HG03378 (cell line): ENCODE data around the gene ZC3H18.

ENCODE experiments used
- ATAC-seq: cut with Tn5 transposase; IDR thresholded peaks from one replicate; pipeline ENCODE4 v1.9.1; 2021; ENCODE audit warnings: mild to moderate bottlenecking, moderate library complexity; ENCODE audit not compliant: unreplicated experiment

ZC3H18 gene

GRCh38 chr16:88569985-88570690 lies at the start of gene ZC3H18:
ZC3H18 (plus strand) TSS chr16:88570403; CDS start chr16:88577124, 6,721 bp downstream.
- ATAC-seq = peak; percentile 50

- ATAC-seq = no peak
These were observed 48.5 kb upstream of the ZC3H18 start for GRCh38 chr16:88521674-88522073.

DNA sequence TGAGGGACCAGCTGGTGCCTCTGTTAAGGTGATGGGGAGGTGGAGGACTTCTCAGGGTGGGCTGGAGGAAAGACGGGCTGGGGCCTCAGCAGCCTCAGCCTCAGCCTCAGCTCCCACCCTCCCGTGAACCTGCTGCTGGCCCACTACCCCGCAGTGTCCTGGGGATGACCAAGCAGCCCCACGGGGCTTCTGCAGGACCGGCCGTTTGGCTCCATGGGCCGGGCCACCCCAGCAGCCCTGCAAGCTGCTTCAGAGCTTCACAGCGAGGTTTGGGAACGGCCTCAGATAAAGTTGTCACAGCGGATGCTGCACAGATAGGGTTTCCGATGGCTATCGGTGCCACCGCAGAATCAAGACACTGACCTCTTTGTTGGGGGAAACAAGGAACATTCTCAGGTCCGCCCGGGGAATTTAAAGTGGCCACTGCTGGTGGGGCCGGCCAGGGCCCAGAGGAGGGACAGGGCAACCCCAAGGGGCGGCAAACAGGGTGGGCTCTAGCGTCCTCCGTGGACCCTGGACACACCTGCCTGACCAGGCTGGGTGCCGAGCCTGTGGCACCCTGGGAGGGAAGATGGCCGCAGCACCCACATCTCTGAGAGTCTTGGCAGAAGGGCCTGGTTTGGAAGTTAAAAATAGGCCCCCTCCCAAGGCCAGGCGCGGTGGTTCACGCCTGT lies 47.8 kb upstream of the ZC3H18 start:
- ATAC-seq = no peak

DNA sequence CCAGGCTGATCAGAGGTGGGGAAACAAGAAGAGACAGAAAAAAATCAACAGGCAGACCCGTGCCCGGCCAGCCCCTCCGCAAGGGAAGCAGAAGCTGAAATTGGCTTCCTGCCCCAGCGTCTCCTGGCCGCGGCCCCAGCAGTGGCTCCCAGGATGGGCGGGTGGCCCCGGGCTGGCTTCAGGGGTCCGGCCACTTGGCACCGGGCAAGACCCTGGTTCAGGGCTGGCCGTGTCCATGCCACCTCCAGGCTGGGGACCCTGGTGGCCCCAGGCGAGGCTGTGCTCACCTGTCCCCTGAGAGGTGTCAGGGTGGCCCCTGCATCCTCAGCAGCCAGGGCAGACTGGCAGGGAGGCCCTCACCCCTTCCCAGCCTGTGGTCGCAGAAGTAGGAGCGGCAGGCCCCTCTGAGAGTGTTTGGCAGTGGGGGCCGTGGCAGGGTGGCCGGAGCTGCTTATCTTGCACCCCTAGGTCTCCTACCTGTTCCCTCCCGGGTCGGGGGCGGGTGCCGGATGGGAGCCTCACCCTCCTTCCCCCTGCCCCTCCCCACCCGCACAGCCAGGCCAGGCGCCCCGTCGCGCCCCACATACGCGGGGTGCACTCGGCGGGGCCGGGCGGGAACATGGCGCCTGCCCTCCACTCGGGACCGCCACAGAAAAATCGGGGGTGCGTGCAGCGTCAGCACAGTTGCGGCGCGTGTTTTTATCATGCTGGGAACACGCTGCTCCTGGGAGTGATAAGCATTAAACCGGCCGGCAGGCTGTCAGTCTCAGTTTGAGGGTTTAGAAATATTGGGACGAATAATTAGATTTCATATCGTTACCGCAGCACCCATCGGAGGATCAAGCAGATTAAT lies 46.7 kb upstream of the ZC3H18 start:
- no peak for ATAC-seq

GRCh38 chr16:88524274-88524972 lies 45.8 kb upstream of the ZC3H18 start:
- no peak for ATAC-seq

DNA sequence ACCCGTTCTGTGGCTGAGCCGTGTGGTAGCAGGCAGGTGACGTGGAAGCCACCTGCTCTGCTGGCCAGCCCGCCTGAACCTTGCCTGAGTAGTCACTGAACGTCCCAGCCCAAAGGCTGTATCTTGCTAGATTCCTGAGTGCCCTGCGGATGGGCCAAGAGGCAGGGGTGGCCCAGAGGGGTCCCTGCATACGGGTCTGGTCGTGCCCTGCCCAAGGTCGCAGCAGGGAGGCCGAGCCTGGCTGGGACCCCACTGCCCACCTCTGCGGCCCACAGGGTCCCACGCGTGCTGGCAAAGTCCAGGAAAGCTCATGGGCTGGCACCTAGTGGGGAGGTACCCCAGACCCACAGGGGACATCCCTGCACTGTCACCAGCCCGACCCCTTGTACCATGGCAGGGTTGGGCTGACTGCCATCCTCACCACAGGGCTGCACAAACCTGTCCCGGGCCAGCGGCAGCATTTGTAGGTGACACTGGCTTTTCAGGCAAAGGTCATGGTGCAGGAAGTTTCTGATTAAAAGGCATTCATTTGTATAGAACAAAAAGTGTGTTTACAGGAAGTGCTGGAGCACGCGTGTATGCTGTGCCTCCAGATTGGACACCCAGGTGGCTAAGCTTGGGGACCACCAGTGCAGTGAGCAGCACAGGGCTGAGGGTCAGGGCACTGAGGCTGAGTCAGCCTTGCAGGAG lies 45.1 kb upstream of the ZC3H18 start:
- no peak for ATAC-seq

DNA sequence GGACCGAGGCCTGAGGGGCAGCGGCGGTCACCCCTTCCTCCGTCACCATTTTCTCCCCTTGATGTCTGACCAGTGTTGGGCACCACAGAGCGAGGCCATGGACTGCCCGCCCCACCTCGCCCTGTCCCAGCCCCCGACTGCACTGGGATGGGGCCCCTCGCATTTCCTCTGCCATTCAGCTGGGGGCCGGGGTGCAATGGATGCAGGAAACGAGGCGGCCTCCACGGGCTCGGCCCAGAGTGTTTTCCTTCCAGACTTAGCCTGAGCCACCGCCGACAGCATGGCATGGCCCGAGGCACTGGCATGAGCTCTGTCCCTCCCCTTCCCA lies 44.6 kb upstream of the ZC3H18 start:
- no peak for ATAC-seq

DNA sequence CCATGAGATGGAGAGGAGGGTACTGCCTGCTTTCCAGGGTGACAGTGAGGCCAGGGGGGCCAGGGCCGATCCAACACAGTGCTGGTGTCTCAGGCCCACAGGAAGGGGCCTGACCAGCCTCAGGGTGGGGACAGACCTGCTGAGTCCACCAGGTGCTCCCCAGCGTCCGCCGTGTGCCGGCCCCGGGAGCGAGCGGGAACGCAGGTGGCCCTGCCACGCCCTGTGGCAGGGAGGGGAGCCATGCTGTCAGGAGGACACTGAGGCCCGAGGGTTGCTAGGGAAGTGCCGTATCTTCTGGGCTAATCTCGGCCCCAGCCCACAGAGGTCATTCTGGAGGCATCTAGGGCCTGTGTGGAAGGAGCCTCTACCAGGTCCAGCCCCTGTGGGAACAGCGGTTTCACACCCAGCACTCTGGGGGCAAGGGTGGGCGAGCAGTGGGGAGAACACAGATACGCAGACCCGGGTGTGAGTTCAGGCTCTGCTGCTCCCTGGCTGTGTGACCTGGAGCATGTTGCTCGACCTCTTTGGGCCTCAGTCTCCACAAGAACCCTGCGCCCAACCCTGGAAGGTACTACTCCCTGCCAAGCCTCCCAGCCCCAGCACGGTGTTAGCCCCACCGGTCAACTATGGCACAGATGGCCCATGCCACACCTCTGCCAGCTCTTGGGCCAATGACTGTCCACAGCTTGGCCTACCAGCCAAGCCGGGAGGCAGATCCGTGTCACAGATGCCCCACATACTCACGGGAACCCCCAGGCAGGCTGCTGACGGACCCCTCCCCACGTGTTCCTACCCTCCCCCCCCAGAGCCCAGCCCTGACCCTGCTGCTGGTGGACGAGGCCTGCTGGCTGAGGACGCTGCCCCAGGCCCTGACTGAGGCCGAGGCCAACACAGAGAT lies 43.9 kb upstream of the ZC3H18 start:
- ATAC-seq = no peak

DNA sequence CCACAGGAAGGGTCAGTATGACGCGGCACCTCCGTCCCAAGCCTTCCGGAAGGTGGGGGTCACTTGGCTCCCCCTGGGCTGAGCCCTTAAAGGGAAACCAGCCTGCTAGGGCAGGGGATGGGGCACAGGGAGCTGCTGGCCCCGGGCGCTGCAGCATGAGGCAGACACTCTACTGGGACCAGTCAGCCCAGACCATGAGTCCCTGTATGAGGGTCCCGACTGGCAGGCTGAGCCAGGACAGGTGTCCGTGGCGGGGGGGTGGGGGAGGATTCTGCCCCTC lies 43.4 kb upstream of the ZC3H18 start:
- no peak for ATAC-seq

GRCh38 chr16:88527186-88527936 lies 42.8 kb upstream of the ZC3H18 start:
- ATAC-seq = no peak

- no peak for ATAC-seq
These were observed 42.1 kb upstream of the ZC3H18 start for GRCh38 chr16:88527937-88528743.

GRCh38 chr16:88528902-88529318 lies 41.3 kb upstream of the ZC3H18 start:
- ATAC-seq = no peak

DNA sequence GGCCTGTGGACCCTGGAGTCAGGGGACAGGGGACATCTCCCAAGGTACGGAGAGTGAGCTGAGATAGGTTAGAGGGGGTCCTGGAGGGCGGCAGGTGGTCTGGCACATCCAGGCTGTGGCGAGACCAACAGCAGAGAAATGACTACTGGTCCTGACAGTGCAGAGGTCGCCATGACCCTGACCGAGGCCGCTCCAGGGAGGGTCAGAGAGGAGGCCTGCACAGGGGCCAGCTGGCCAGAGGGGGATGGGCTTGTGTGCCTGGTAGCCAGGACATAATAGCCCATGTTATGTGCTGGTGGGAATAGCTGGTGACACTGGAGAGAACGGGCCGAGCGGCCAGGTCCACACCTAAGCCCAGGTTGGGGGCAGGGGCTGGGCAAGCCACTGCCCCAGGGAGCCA lies 40.6 kb upstream of the ZC3H18 start:
- ATAC-seq = no peak

- ATAC-seq = no peak
These were observed 39.9 kb upstream of the ZC3H18 start for GRCh38 chr16:88530051-88530857.

GRCh38 chr16:88530858-88531203 lies 39.4 kb upstream of the ZC3H18 start:
- no peak for ATAC-seq

DNA sequence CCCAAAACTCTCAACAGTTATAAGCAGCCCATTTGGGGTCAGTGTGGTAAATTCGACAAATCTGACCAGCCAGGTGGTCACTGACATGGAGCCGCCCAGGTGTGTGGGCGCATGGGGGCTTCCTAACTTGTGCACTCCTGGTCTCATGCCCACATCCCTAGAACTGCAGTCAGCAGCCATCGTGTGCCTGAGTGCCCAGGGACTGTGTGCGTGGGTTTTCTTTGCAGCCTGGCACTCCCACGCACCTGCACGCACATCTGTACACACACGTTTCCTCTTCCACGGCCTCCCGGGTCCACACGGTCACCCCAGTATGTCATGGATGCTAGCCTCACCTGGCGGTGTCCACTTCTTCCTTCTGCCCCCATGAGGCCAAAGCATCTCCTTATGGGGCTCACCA lies 38.9 kb upstream of the ZC3H18 start:
- no peak for ATAC-seq

DNA sequence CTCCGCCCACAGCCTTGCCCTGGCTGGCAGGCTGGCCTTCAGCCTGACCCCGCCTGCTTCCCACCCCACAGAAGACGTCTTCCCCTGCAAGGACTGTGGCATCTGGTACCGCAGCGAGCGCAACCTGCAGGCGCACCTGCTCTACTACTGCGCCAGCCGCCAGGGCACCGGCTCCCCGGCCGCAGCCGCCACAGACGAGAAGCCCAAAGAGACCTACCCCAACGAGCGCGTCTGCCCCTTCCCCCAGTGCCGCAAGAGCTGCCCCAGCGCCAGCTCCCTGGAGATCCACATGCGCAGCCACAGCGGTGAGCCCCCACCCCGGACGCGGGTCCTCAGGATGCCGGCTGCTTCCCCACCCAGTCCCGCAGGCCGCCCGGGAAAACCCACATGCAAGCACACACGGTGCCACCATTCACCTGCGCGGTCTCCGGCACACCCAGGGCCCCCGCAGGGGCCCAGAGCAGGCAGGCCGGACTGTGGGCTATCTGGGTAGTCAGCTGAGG lies 38.2 kb upstream of the ZC3H18 start:
- no peak for ATAC-seq
